GM21367 (cell line): ENCODE results near the gene RACGAP1.
"Not testable (repeated sequence)": the region's sequence is repeated elsewhere in the genome, so short reads cannot be mapped to it uniquely, and the experiment has no call there.

ENCODE experiments used
- ATAC-seq: cut with Tn5 transposase; IDR thresholded peaks from one replicate; pipeline ENCODE4 v1.9.1; 2021; ENCODE audit not compliant: unreplicated experiment

Gene RACGAP1

GRCh38 chr12:50032854-50033581 lies 7.7 kb upstream of the RACGAP1 start:
- no peak for ATAC-seq

DNA sequence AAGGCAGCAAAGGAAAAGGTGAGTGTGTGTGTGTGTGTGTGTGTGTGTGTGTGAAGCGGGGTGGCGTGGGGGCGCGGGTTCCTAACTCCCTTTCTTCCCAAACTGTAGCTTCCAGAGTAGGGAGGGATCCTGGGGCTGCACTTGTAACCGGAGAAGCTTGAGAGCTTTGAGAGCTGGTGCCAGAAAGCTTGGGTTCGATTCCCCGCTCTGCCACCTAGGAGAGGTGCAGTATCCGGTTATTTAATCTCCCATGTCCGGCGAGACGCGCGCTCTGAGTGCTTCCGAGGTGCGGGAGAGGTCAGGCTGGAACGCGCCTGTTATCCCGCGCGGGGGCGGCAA lies 7.2 kb upstream of the RACGAP1 start:
- ATAC-seq, result no peak

DNA sequence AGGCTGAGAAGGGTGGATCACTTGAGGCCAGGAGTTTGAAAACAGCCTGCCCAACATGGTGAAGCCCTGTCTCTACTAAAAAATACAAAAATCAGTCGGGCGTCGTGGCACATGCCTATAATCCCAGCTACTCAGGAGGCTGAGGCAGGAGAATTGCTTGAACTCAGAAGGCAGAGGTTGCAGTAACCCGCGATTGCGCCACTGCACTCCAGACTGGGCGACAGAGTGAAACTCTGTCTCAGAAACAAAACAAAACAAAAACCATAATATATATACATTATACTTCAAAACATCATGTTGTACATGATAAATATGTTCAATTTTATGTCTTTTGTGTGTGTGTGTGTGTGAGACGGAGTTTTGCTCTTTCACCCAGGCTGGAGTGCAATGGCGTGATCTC lies 5.2 kb upstream of the RACGAP1 start:
- not testable (repeated sequence) for ATAC-seq

GRCh38 chr12:50026691-50027090 lies 1.4 kb upstream of the RACGAP1 start:
- ATAC-seq, result no peak

GRCh38 chr12:50024805-50025186 lies 498 bp downstream of the RACGAP1 start:
- no peak for ATAC-seq

DNA sequence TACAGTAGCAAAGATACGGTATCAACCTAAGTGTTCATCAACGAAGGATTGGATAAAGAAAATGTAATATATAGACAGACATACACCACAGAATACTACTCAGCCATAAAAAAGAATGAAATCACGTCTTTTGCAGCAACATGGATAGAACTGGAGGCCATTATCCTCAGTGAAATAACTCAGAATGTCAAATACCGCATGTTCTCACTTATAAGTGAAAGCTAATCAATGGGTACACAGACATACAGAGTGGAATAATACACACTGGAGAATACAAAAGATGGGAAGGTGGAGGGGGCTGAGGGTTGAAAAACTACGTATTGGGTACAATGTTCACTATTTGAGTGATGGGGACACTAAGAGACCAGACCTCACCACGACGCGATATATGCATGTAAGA lies 1.1 kb downstream of the RACGAP1 start:
- no peak for ATAC-seq

DNA sequence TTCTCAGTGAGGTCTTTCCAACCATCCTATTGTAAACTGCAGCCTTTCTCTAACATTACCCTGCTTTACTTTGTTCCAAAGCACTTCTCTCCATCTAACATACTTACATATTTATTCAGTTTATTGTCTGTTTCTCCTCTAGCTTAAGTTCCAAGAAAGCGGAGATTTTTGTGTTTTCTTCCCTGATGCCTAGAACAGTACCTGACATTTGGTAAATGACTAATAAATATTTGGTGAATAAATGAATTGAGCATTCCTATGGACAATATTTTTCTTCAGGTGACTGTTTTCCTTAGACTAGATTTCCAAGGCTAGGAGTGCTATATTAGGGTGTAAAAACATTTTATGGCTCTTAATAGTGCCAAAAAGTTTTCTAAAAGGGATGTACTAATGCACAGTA lies 2.4 kb downstream of the RACGAP1 start:
- ATAC-seq, result no peak

DNA sequence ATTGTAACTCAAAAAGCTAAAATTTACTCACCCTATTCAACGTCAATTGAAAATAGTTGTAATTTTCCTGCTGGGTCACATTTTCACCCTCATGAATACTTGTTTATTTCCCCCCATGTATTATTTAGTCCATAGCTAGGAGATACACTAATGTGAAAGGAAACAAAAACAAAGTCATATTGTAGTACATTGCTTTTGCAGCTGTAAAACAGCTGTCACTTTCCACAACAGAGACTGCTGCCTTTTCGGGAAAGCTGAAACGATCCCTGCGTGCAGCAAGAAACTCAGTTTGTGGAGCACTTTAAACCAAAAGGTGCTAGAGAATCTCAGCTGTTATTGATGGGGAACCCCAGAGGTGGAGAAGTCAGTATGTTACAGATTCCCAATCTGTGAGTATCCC lies 4.3 kb downstream of the RACGAP1 start:
- ATAC-seq, result no peak

- no peak for ATAC-seq
Measured at GRCh38 chr12:50019524-50019923, 5.8 kb downstream of the RACGAP1 start.

GRCh38 chr12:50018968-50019367 lies 6.3 kb downstream of the RACGAP1 start:
- no peak for ATAC-seq

DNA sequence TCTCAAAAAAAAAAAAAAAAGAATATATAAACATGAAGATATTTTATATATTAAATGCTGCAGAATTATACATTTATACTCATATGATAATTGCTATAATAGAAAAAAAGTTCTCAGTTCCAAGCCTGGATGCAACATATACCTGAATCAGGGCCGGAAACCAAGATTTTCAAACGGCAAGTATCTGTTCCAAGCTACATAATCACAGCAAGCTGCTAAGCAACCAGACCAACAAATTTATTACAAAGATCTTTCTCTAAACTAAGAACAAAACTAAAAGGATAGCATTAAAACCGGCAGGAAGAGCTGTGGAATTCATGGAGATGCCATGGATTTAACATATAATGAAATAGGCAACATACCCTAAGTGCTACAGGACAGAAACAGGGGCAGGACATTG lies 7.1 kb downstream of the RACGAP1 start:
- ATAC-seq, result no peak

DNA sequence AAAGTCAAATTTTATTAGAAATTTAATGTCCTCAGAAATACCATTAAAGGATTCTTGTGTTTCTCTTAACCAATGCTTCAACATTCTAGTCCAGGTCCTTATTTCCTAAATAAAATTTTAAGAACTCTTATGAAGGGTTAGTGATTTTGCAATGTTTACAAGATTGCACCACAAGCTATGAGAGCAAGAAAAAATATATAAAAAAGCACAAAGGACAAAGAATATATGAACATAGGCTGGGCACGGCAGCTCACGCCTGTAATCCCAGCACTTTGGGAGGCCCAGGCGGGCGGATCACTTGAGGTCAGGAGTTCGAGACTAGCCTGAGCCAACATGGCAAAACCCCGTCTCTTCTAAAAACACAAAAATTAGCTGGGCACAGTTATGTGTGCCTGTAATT lies 7.7 kb downstream of the RACGAP1 start:
- no peak for ATAC-seq

- no peak for ATAC-seq
Measured at GRCh38 chr12:50016501-50017475, 8.5 kb downstream of the RACGAP1 start.

DNA sequence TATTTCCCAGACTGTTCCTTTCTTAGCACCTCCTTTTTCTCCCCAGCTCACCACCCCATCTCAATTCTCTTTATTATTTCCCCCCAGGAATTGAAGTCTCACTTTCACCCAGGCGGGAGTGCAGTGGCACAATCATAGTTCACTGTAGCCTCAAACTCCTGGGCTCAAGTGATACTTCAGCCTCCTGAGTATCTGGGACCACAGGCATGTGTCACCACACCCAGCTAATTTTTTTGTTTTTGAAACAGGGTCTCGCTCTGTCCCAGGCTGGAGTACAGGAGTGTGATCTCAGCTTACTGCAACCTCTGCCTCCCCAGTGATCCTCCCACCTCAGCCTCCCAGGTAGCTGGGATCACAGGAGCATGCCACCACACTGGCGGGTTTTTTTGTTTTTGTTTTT lies 11.0 kb downstream of the RACGAP1 start:
- no peak for ATAC-seq

- ATAC-seq, result no peak
Measured at GRCh38 chr12:50013361-50014147, 11.7 kb downstream of the RACGAP1 start.

- no peak for ATAC-seq
Measured at GRCh38 chr12:50006754-50007442, 18.4 kb downstream of the RACGAP1 start.

GRCh38 chr12:50006280-50006679 lies 19.0 kb downstream of the RACGAP1 start:
- no peak for ATAC-seq

DNA sequence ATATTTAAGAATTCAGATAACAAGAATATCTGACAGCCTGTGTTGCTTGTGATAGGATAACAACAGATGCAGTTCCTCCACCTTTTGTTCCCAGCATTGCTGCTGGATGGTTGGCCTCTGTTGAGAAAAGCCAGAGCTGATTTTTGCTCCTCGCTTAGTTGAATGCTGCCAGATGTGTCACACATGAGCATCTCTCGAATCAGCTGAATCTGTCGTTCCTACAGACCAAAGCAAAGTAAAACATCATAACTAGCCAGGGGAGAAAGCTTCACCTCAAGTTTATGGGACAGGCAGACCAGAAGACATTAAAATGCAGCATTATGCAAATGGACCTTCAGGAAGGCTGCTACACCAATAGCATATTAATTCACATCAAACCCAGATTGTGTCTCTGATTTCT lies 20.1 kb downstream of the RACGAP1 start:
- ATAC-seq, result no peak

- ATAC-seq, result no peak
Measured at GRCh38 chr12:50004696-50005095, 20.6 kb downstream of the RACGAP1 start.

DNA sequence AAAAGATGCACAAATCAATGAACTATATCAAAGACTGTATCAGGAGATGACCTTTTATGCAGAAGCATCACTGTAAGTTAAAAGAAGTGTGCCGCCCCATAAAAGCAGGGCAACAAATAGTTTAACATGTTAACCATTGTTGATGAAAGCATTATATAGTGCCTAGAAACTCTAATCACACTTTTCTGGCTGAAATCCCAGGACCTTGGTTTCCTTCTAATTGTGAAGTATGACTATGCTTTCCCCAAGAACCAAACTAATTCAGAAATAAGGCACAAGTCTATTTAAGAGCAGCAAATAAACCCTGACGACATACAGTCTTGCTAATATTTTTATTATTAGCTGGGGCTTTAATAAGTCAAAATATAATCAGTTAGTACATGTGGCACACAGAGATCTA lies 21.7 kb downstream of the RACGAP1 start:
- ATAC-seq, result no peak

DNA sequence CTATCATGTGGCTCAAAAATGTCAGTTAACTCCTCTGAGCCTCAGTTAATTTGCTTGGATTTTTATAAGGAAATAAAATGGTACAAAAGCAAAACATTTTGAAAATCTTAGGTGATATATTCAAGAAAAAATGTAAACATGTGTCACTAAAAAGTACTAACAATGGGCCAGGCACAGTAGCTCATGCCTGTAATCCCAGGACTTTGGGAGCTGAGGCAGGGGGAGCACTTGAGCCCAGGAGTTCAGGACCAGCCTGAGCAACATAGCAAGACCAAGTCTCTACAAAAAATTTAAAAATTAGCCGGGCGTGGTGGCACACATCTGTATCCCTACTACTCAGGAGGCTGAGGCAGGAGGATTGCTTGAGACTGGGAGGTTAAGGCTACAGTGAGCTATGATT lies 26.8 kb downstream of the RACGAP1 start:
- no peak for ATAC-seq
